GM15510 (cell line): ENCODE data around the gene MIR17HG.

Experiments
- POLR2A ChIP-seq: IDR thresholded peaks from 3 replicates; pipeline ENCODE4 v1.6.1; 2011; ENCODE audit warnings: borderline replicate concordance; ENCODE audit not compliant: insufficient read length; ENCODE audit errors: extremely low read depth

The MIR17HG gene

DNA sequence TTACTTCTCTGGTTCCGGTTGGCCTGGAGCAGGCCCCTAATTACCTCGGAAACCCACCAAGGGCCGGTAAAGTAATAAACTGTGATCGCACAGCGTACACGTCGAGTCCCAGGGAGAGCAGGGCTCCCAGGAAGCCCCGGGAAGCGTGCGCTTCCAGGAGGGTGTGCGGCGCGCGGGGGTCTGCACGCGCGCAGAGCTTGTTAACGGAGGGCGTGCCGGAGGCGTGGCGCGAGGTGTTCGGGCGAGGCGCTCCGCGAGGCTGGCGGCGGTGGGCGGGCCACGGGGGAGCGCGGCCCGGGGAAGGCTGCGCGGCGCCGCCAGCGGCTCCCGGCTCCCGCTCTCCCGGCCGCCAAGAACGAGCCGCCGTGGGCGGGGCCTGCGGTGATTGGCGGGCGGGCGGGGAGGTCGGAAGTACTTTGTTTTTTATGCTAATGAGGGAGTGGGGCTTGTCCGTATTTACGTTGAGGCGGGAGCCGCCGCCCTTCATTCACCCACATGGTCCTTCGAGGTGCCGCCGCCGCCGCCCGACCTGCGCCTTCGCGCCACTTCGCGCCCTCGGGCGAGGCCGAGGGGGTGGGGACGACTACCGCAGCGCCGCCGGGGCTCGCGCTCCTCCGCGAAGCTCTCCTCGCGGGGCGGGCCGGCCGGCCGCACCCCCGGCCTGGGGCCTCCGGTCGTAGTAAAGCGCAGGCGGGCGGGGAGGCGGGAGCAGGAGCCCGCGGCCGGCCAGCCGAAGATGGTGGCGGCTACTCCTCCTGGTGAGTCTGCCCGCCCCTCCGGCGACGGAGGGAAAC, at the start of gene MIR17HG:
MIR17HG (plus strand) TSS at position 486 of the 794 bp plus-strand sequence.
- peak; percentile 96 for TF ChIP-seq POLR2A

DNA sequence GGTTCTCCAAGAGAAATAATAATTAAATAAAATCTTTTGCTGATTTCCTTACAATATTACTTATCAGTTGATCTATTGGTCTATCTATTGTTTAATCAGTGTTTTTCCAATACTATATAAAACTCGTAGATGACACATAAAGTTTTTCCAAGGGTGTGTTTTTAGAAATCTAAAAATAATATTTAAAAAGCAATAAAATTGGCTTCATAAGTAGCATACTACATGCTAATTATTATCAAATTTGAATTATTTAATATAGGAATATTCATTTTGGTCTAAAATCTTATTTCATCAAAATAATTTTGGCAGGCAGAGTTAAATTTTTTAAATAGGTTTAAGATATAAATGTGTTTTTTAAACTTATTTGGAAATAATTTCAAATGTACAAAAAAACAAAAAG, 49.4 kb upstream of the MIR17HG start:
- TF ChIP-seq POLR2A = no peak

DNA sequence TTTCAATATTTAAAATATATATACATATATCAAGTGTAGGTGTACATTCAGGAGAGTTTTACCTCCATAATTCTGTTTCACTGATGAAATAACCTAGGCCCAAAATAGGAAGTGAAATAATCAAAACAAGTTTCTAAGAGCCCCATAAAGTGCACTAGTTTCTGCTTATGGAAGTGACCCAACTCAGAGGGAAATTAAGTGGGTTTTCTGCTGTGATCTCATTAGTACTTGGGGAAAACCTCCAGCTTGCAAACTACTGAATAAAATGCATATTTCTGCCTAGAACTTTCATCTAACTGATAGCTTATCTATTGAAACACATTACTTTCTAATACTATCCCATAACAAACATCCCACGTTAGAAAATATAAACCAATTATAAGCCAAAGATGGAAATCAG, 45.4 kb upstream of the MIR17HG start:
- no peak for TF ChIP-seq POLR2A

DNA sequence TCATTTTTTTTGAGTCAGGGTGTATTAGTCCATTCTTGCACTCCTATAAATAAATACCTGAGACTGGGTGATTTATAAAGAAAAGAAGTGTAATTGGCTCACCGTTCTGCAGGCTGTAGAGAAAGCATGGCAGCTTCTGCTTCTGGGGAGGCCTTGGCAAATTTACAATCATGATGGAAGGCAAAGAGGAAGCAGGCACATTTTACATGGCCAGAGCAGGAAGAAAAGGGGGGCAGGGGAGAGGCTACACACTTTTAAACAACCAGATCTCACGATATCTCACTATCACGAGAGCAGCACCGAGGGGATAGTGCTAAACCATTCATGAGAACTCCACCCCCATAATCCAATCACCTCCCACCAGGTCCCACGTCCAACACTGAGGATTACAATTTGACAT, 44.5 kb upstream of the MIR17HG start:
- no peak for TF ChIP-seq POLR2A

DNA sequence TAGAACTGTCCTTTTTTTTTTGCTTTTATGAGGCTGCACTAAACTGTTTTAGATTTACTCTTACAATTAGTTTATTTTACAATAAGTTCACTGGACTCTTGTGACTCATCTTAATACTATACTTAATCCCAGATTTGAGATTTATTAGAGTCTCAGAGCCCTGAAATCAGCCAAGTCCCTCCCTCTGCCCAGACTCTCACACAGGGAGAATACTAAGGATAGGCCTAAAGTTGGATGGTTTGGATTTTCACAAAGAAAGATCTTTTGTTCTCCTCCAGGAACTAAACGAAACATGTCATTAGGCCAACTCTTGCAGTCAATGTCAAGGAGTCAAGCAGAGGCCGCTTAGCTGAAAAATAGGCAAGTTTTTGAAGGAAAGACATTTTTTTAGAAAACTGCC, 42.7 kb upstream of the MIR17HG start:
- no peak for TF ChIP-seq POLR2A

DNA sequence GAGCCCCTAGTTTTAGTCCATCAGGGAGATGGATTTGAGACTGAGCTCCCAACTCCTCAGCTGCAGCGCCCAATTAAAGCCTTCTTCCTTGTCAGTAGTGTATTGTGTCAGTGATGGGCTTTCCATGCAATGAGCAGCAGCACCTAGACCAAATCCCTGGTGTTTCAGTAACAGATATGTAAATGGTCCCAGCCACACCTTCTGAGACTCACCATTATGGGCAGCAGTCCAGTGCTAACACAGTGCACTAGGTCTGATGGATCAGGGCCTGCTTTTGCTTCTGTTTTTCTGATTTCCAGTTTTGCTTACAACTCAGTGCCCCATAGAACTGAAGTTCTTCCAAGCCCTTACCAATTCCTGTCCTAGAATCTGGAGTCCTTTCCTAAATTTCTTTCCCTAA, 41.8 kb upstream of the MIR17HG start:
- no peak for TF ChIP-seq POLR2A

DNA sequence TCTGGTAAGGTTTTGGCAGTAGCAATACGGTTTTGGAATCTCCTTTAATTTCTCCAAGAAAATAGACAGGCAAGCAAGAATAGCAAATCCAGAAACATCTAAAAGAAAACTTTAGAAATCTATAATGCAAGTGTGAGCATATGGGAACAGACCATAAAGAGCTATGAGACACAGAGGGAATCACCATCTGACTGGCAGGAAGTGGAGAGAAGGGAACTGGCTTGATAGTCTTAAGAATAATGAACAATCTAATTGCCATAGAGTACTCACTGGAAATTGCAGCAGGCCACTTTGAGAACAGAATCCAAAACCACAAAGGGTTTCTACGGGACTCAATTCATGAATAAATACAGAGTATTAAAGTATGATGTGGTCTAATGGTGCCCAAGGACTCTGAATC, 39.6 kb upstream of the MIR17HG start:
- no peak for TF ChIP-seq POLR2A

DNA sequence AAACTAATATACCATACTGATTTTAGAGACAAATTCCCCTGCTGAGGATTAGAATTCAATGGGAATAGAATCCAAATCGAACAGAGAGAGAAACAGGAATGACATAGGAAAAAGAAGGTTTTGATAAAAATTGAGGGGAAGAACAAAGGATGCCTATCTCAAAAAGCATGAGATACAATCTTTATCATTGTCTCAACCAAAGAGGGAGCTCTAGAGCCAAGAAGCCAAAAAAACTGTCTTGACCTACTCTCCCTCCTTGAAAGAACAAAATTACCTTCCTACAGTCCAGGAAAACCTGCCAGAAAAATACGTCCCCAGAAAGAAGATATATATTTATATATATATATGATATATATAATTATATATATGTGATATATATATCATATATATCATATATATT, 39.2 kb upstream of the MIR17HG start:
- no peak for TF ChIP-seq POLR2A

DNA sequence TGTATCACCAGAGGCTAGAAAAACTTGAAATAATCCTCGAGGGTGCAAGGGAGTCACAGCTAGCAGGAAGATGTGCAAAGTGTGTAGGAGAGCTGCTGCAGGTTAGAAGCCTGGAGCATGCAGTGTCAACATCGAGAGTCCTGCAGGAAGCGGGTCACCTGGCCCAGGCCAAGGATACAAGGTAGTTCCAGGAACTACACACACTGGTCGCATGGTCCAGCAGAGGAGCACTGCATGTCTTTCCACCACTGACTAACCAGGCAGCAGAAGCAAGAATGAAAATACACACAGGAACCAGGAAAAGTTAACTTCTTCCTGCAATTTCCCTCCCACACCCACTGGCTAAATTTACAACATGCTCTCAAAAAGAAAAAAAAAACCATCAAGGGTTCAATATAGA, 36.0 kb upstream of the MIR17HG start:
- no peak for TF ChIP-seq POLR2A

DNA sequence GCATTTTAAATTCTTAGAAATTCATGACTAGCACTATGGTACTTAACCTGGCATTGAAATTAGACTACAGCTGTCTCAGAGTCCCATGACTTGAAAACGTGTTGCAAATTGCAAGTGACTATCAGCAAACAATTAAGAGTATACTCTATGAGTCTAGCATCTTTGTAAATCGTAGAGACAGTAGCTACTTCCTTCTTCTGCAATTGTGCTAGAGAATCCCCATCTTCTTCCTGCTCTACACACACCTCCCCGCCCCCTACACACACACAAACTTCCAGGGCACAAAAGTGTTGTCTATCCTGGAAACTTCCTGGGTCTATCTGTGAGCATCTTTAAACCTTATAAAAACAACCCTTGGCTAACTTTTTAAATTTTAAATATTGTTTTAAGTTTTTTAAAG, 35.2 kb upstream of the MIR17HG start:
- no peak for TF ChIP-seq POLR2A

DNA sequence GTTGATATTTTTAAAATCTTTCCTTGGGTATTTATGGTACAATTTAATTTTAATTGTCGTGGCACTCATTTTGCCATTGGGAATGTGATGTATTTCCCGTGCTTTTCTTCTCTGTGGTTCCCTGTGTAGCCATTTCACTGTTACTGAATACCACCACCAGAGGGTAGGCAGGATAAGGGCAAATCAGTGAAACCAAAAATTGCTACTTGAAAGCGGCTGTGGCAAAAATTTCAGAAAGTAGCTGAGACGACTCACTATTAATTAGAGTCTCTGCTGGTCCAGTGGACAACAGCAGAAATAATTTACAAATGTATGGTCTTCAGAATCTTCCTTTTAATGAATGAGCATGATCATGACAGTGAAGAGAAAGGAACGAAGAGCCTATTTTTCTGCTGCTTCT, 34.4 kb upstream of the MIR17HG start:
- no peak for TF ChIP-seq POLR2A

DNA sequence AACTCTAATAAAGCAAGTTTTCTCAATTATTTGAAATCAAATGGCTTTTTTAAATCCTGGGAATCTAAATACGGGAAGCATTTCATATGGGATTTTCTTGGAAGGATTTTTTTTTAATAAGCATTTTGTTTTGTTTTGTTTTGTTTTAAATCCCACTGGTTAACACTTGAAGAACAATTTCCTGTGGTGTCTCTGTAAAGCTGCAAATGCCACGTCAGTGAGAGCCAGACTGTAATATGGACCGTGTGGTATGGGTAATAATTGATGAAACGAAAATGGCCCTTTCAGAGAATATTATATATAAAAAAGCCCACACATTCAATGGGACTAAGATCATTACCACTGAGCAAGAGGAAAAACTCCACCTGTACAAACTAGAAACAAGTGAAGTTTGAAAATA, 33.9 kb upstream of the MIR17HG start:
- no peak for TF ChIP-seq POLR2A

DNA sequence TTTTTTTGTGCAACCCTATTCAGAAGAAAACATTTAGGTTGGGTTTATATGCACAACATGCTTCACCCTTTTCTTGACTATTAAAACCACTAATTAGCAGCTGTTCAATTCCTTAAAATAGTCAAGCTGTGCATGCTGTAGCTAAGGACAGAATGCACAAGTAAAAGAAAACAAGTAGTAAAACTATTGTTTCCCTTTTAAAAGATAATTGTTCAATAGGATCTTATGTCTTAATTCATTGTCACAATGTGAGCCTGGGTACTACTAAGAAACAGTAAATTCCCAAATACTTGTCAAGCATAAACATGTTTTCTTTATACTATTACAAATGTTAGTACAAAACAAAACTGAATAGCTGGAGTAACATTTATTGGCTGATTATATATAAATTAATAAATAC, 32.6 kb upstream of the MIR17HG start:
- TF ChIP-seq POLR2A = no peak

DNA sequence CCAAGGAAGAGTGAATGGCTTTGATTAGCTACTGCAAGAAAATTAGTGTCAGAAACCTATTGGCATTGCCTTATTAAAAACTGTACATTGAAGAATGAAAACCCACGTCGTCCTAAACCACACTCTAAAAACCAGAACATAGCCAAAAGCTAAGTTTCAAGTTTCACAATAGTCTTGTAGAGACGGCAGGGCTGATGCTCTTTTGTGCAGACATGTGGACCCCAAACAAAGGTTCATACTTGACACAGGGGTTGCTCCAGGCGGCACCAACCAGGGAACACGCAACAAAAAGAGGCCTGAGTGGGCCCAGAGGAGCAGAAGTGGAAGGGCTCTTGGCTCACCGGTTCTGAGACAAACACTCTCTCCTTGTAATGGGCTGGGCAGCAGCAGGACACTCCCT, 28.6 kb upstream of the MIR17HG start:
- TF ChIP-seq POLR2A = no peak

DNA sequence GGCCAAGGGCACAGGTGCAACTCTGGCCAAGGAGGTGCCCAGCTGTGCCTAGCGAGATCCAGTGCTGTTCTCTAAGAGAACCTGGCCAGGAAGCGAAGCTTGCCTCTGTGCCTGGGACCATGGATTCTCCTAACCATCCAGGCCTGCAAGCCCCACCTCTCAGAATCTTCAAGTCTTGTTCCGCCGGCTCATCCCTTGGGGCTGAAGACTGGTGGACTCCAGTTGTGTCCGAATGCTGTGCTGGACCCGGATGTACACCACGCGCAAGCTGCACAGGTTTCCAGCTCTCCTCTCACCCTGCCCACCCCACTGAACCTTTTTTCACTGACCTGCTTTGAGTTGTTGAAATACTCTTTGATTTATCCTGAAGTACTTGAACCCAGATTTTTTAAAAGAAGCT, 27.5 kb upstream of the MIR17HG start:
- no peak for TF ChIP-seq POLR2A

DNA sequence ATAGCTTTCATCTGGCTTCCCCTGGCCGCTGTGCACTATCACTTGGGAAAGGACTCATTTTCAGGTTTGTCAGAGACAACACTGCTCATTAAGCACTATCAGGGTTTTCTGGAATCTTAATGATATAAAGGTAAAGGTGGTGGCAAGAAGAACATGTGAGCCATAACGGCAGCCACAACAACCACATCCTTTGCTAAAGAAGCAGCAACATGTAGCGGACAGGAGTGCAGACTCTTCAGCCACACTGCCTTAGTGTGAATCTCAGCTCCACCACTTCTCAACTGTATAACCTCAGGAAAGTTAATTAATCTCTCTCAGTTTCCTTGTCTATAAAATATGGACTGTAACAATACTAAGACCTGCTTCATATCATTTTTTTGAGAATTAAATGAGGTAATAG, 24.1 kb upstream of the MIR17HG start:
- TF ChIP-seq POLR2A = no peak

DNA sequence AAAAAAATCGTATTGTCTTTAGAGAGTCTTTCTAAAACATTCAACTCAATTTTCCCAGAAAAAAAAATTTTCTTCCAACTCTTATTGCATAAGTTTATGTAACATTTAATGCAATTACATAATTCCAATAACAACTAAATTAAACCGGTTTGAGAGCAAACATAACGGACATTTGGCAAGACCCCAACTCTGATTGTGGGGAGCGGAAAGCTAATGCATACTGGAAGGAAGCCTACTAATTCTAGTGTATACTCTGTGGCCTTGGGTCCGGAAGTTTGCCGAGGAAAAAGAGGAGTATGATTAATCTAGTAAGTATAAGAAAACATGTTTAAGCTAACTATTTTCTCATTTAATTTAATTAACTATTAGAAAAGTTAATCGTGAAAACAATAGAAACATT, 21.3 kb upstream of the MIR17HG start:
- no peak for TF ChIP-seq POLR2A
